Measurements from ENCODE around the gene SLC6A13.

- no peak for TF ChIP-seq TAF1 (conservative IDR thresholded peaks at IDR 0.05)
- TF ChIP-seq CTCF (IDR thresholded peaks at IDR 0.05; ENCODE audit: low read depth, low read length, missing input control) = no peak
- no peak for TF ChIP-seq YY1 (IDR thresholded peaks at IDR 0.05)
- no peak for TF ChIP-seq EGR1 (IDR thresholded peaks at IDR 0.05; ENCODE audit: low read depth in 2 of 2)
- TF ChIP-seq JUND (IDR thresholded peaks at IDR 0.05) = no peak
- TF ChIP-seq SP1 (IDR thresholded peaks at IDR 0.05) = no peak
- TF ChIP-seq REST (IDR thresholded peaks at IDR 0.05) = no peak
- no peak for TF ChIP-seq FOXA2 (IDR thresholded peaks at IDR 0.05)
- no peak for TF ChIP-seq MAX (IDR thresholded peaks at IDR 0.05)
- no peak for TF ChIP-seq RXRA (IDR thresholded peaks at IDR 0.05)
These were observed 6.6 kb upstream of the SLC6A13 start for GRCh38 chr12:269191-269590.

Measured in liver (tissue), 3 donors.